GM10248 (cell line): ENCODE measurements around the gene CENPW.

Experiments
- CTCF ChIA-PET: fragments of 300-600 bp; sonication (Branson Sonifier 250); formaldehyde crosslinking; extraction: SDS; loops from one replicate; lab custom pipeline; 2021; ENCODE audit warnings: antibody characterized with exemption; lab: Yijun Ruan, JAX
- POLR2A ChIA-PET: fragments of 350-650 bp; sonication (Branson Sonifier 250); formaldehyde crosslinking; extraction: SDS; loops from one replicate; lab custom pipeline; 2020; ENCODE audit warnings: antibody characterized with exemption; lab: Yijun Ruan, JAX
- DNase-seq: peaks from one replicate; pipeline ENCODE4 v3.0.0; 2012; ENCODE audit errors: extremely low spot score
- CTCF ChIP-seq: IDR thresholded peaks from 2 replicates; pipeline ENCODE4 v1.5.1; 2012; ENCODE audit warnings: mild to moderate bottlenecking, low read depth; ENCODE audit errors: extremely low read depth, missing control alignments, control extremely low read depth

CENPW gene

DNA sequence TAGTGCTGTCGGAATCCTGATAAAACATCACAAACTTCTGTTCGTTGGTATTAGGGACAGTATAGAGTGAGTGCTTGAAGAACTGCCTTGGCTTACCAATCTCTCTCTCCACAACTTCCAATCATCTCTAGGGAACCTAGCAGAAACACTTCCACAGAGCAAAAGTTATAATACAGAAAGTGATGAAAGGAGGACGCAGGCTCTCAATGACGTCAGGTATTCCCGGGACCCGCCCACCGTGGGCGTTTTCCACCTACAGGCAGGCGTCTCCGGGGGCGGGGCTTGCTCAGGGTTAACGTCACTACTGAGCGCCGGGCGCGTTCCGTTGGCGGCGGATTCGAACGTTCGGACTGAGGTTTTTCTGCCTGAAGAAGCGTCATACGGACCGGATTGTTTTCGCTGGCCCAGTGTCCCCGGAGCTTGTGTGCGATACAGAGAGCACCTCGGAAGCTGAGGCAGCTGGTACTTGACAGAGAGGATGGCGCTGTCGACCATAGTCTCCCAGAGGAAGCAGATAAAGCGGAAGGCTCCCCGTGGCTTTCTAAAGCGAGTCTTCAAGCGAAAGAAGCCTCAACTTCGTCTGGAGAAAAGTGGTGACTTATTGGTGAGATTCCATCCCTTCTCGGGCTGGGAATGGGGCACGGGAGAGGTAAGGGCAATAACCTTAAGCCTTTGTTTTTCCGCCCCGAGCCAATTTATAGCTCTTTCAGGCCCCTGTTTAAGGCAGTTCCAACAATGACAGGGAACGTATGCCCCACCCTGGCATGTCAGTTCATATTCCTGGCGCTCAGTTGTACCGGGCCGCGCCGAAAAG, at the start of gene CENPW:
CENPW (plus strand) TSS at position 320 of the 814 bp plus-strand sequence; CDS start at position 479, 159 bp downstream.
- no peak for TF ChIP-seq CTCF
- peak; percentile 88 for DNase-seq
- CTCF ChIA-PET = interaction anchor here (0.9 to 1.2 kb wide), 3 partner anchors 21 to 925 kb away, joined by 3 read pairs; no protein-coding TSS in a partner anchor
- POLR2A ChIA-PET = no interaction called here

- DNase-seq = no peak
- ChIA-PET CTCF (no interaction called here), POLR2A (no interaction called here)
- no peak for TF ChIP-seq CTCF
These were observed 45.9 kb upstream of the CENPW start for GRCh38 chr6:126293891-126294524.

DNA sequence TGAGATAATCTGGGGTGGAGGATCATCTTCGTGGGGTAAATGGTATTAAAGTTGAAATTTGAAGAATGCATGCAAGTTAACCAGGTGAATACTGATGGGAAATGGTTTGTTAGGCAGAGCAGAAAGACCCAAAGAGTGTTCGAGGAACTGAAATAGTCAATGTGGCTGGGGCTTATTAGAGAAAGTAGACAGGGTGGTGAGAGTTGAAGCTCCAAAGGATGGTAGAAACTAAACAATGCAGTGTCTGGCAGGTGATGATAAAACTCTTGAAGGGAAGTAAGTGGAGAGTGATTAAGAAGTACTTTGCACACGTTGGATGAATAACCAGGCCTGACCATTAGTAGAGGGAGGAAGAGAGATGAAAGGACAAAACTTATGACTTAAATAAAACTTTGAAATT, 39.8 kb upstream of the CENPW start:
- CTCF ChIA-PET = interaction anchor here (1.0 kb wide), 1 partner anchor 14 kb away, joined by 3 read pairs; no protein-coding TSS in a partner anchor
- DNase-seq = no peak
- POLR2A ChIA-PET = no interaction called here

GRCh38 chr6:126300735-126301134, 39.2 kb upstream of the CENPW start:
- POLR2A ChIA-PET = no interaction called here
- CTCF ChIA-PET = no interaction called here
- no peak for TF ChIP-seq CTCF
- peak; percentile 15 for DNase-seq

More for the DNA sequence above, 39.8 kb upstream of the CENPW start:
- TF ChIP-seq CTCF = no peak

DNA sequence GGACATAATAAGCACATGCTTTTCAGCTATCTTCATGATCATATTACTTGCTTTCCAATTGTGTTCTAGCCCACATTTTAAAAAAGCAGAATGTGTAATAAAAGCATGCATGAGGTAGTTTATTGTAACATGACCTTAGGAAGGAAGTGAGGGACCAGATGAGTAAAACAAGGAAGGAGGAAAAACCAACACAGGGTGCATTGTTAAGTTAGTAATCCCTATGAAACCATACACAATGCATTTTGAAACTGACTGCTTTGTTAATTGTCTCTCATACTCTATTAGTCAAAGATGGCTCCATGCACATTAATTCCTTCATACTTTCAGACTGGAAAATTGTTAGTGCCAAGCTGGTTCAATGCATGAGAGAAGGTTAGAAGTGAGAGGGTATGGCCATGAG, 37.7 kb upstream of the CENPW start:
- POLR2A ChIA-PET = no interaction called here
- CTCF ChIA-PET = no interaction called here
- DNase-seq = no peak
- no peak for TF ChIP-seq CTCF

DNA sequence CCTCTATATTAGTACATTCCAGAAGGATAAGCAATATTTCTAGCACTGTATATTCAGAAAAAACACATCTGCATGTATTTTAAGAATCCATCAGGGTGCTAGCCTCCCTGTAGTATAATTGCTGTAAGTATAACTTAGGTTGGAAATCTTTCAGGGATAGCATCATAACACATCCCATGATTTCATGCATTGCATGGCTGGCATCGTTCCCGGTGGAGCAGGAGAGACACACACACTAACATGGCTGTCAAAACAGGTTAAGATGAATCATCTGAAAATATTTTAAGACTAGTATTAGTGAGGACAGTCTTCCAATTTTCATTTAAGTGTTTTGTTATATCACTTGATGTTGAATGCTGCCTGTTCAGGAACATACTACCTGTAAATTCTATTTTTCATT, 32.1 kb upstream of the CENPW start:
- POLR2A ChIA-PET = no interaction called here
- no peak for DNase-seq
- no peak for TF ChIP-seq CTCF
- CTCF ChIA-PET = no interaction called here
